Sigmoid colon (tissue), 3 donors: ENCODE data around the gene FBXO7.

Experiments
- POLR2A ChIP-seq, 2 donors: fragments of 450-650 bp; IDR thresholded peaks; one replicate each; pipeline ENCODE4 v1.6.1; 2016; ENCODE audit warnings: antibody characterized with exemption in 2 of 2, mild to moderate bottlenecking in 2 of 2, moderate library complexity in 2 of 2
- TF ChIP-seq, protein P1 (sequence below), 4 experiments: fragments of 450-650 bp in 3 of 4; fragments of 200-600 bp in 1 of 4; IDR thresholded peaks; one replicate each; pipeline ENCODE4 v1.5.1; 2016 to 2019; ENCODE audit warnings: antibody characterized with exemption in 4 of 4, mild to moderate bottlenecking in 3 of 4, moderate library complexity in 2 of 4

DNA sequence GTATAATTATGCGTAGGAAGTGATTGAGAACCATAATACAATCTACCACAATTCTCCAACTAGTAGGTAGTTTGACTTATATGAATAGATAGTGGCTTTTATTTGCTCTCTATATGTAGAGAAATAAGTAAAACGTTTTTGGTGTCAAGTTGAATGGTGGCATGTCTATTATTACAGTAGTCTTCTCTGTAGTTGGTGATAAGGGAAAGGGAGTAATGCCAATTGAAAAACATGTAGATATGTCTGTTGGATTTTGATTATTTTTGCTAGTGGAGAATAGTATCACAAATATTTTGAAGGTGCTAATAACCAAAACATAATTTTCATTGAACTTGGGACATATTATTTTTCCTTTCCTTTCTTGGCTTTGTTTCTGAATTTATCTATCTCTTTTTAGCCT lies 17.5 kb downstream of the FBXO7 start:
- TF ChIP-seq, protein P1, sequence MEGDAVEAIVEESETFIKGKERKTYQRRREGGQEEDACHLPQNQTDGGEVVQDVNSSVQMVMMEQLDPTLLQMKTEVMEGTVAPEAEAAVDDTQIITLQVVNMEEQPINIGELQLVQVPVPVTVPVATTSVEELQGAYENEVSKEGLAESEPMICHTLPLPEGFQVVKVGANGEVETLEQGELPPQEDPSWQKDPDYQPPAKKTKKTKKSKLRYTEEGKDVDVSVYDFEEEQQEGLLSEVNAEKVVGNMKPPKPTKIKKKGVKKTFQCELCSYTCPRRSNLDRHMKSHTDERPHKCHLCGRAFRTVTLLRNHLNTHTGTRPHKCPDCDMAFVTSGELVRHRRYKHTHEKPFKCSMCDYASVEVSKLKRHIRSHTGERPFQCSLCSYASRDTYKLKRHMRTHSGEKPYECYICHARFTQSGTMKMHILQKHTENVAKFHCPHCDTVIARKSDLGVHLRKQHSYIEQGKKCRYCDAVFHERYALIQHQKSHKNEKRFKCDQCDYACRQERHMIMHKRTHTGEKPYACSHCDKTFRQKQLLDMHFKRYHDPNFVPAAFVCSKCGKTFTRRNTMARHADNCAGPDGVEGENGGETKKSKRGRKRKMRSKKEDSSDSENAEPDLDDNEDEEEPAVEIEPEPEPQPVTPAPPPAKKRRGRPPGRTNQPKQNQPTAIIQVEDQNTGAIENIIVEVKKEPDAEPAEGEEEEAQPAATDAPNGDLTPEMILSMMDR (IDR thresholded peaks at IDR 0.05) = no peak
- TF ChIP-seq POLR2A (IDR thresholded peaks at IDR 0.05) = no peak
